ENCODE data around the gene LPIN2.

- no peak for TF ChIP-seq POLR2A (IDR thresholded peaks at IDR 0.05)
- TF ChIP-seq CTCF (IDR thresholded peaks at IDR 0.05) = no peak
Measured at GRCh38 chr18:2984091-2984490, 28.9 kb downstream of the LPIN2 start.

Data from lower leg skin (tissue), 3 donors.